HG03045 (cell line): ENCODE data around the gene MYO1G.

Experiments used
- ATAC-seq: cut with Tn5 transposase; IDR thresholded peaks from one replicate; pipeline ENCODE4 v1.9.1; 2021; ENCODE audit warnings: mild to moderate bottlenecking, moderate library complexity; ENCODE audit not compliant: unreplicated experiment

The MYO1G gene

DNA sequence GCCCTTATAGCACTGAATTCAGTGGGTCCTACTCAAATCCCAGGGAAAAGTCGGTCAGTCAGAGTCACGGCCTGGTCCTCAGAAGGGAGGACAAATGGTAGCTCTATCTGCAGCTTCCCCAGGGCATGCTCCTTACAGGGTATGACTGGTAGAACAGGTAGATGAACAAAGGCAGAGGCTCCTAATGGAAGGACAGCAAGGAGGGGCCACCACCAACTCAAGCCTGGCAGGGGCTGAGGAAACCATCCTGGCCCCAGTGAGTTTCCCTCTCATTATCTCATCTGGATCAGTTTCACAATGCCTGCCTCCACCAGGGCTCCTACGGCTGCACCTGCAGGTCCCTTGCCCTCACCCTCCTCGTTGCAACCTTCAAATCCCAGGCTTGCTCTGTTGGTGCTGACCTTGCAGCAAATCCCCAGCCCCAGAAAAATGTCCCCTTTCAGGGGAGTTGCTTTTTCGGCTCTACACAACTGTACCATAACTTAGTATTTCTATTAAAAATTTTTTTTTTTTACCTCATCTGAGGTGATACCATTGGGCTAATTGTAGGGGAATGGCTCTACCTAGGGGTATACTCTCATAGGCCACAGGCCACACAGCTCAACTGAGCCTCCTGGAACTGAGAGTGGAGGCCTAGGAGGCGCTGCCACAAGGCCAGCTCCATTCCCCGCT, 2.4 kb upstream of the MYO1G start:
- ATAC-seq, result no peak

DNA sequence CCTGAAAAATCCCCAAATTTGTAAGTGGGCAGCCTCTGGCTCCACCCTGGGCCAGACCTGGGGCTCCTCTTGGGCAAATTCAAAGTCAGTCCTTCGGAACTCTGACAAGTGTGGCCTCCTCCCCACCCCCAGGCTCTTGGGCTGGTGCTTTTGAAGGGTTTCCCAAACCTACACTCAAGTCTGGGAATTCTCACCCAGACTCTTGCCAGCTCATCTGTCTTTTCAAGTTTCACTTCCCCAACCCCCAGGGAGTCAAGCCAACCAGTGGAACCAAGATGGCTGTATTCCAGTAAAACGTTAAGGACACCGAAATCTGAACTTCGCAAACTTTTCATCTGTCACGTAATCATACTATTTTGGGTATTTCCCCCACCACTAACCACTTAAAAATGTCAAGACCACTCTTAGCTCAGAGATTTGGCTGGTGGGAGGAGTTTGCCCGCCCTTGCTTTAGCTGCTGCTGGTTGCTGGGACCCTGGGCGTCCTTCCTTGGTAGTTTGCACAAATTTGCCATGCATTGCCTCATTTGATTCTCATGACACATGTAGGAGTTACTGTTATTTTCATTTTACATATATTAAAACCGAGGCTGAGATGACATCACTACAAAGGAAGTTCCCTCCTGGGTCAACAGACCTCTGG, 1.7 kb upstream of the MYO1G start:
- peak; percentile 44 for ATAC-seq

DNA sequence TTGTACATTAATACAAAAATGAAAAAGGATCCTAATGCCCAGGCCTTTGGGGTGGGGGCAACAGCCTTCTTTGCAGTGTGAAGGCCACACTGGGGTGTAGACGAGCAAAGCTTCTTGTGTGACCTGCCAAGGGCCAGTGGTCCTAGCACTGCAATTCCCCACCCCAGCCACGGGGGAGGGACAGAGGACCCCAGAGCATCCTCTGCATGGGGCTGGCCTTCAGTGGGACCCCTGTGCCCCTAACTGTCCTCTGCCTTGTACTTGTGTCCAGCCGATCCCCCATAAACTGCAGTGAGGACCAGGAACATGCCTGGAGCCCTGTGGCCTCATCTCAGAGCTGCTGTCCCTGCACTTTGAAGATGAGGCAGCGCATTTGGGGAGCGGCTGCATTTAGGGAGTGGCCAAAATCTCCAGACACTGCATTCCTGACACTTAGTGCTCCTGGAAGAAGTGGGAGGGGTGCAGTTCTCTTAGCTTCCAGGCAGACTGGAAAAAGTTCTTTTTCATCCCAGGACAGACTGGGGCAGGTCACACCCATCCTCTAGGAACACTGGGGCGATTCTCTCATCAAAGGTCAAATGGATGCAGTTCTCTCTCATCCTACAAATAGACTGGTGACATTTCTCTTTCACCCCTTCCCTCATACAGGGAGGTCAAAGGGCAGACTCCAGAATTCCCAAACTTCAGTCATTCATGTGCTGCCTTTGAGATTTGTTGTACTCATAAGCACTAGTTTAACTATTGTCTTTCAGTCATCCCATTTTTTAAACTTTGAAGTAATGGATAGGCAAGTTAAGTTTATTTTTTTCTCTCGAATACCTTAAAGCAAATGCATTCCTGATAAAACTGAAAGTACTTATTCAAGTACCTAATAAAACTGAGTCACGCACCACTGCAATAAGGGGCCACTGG, 922 bp upstream of the MYO1G start:
- no peak for ATAC-seq

DNA sequence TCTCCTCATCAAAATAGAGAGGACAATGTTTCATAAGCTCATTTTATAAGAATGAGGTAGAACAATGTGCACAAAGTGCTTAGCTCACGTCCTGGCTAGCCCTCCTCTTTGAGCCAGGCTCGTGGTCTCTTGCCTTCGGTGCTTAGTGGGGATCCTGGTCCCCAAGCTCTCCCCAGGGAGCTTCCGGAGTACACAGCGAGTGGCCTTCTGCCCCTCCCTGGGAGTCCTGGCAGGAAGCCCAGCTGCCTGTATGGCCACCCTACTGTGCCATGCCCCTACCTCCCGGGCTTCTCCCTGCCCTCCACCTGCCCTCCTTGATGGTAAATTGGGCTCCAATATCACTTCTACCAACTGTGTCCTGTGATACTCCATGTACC, 868 bp downstream of the MYO1G start:
- ATAC-seq, result no peak

DNA sequence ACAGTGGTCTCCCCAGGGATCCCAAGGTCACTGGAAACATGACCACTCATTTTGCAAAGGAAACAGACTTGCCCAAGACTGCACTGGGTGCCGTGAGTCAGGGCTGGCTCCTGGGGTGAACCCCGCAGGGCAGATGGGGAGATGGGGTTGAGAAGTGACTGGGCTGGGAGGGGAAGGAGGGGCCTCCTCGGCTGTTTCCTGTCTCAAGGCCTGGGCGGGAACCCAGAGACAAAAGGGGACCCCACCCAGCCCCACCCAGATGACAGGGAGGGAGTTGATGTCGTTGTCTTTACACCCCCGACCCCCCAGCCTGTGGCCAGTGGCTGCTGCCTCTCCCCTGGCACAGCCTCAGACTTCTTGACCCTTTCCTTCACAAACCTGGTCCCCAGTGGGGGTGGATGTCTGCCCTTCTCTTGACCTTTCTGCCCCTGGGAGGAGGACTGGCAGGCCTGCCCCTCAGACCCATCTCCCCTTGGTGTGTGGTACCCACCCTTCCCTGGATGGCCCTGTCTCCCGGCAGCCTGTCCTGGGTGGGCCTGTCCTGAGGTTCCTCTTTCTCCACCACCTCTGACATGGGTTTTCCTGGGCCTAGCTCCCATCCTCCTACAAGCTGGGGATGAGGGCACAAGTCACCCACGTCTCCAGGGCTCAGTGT, 1.4 kb downstream of the MYO1G start:
- ATAC-seq, result no peak

DNA sequence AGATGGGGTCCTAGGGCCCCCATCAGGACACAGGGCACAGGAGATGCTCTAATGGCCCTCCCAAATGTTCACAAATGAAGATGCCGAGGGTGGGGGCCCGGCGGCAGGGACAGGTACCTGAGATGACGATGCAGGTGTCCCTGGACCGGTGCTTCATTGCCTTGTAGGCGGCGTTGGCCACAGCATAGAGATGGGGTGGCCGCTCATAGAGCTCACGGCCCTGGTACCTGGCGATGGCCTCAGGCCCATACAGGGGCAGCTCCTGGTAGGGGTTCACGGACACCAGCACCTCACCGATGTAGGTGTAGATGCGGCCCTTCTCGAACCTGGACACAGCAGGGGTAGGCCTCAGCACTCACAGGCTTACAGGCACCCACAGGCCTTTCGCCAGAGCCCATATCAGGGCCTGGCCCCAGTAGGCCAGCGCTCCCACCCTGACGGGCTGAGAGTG, 2.0 kb downstream of the MYO1G start:
- ATAC-seq, result no peak

DNA sequence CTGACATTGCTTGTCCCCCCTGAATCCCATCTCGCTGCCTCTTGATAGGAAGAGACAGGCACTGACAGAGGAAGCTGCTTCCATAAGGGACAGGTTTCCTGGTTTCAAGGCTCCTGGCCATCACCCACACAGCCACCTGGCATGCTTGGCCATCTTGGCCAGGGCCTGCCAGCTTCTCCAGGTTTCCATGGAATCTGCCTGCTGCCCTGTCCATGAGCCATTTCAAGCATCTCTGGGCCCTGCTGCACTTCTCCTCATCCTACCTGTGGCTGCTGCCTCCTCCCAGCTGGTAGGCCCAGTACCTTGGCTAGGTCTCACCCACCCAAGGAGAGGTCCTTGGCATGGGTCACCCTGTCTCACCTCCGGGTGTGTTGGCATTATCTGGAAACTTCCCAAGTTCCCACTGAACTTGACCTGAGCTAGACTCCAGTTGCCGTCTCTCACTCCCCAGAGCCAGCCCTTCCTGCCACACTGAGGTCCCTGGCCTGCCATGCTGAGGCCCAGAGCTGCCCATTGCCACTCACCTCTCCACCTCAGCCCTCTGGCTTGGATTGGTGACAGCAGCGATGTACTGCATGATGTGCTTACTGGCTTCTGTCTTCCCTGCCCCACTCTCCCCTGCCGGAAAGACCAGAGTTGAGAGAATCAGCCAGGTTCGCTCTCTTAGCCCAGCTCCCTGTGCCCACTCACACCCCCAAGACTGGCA, 2.6 kb downstream of the MYO1G start:
- no peak for ATAC-seq

DNA sequence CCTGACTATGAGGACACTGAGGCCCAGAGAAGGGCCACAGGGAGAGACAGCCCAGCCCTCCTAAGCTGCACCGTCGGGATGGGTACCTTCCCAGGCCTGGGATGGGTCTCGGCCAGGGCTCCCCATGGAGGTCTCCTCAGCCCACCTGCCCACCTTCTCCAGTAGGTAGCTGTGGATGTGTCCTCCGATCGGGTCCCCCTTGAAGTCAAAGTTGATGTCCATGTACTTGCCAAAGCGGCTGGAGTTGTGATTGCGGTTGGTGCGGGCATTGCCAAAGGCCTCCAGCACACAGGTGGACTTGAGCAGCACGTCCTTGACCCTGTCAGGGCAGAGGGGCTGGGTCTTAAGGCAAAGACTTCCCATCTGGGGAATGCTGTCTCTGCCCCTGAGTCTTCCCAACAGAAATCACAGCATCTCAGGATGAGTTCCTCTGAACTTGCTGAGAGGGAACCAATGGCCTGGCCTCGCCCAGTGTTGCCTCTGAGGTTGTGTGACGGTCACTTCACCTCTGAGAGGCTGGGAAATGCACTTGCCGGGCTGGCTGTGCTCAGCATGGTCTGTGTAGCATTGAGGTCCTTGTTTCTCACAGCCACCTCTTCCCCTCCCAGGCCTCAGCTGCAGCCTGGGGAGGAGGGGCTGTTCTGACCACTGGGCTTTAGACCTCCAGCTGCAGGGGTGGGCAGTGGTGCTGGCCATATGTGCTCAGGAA, 3.3 kb downstream of the MYO1G start:
- no peak for ATAC-seq

DNA sequence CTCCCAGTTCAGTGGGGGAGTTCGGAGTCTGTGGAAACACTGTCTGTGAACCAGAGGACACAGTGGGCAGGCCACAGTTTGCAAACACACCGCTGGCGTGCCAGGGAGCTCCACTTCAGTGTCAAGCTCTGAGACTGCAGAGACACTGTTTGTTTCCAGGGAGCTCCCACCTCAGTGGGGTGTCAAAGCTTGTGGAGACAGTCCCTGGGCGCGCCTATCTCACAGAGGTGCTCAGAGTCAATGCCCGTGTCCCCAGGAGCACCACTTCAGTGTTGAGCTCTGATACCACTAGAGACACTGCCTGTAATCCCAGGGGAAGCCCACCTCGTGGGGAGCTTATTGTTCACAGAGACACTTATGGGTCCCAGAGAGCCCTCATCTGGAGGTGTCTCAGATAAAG, 4.3 kb downstream of the MYO1G start:
- no peak for ATAC-seq

DNA sequence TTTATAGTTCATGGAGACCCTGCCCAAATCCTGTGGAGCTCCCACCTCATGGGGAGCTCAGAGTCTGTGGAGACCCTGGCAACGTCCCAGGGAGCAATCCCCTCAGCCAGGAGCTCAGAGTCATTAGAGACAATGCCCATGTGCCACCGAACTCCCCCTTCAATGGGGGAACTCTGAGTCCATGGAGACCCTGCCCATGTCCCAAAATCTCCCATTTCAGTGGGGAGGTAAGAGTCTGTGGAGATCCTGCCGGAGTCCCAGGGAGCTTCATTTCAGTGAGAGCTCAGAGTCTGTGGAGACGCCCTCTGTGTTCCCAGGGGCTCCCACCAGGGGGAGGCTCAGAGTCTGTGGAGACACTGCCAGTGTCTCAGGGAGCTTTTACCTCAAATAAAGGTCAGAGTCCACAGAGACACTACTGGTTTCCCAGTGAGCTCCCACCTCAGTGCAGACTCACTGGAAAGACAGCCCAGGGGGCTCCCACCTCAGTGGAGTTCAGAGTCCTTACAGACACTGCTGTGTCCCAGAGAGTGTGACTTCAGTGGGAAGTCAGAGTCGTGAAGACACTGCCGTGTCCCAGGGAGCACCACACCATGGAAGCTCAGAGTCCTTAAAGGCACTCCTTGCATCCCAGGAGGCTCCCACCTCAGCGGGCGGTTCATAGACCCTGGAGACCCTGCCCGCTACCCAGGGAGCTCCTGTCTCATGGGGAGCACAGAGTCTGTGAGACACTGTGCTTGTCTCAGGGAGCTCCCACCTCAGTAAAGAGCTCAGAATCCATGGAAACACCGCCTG, 5.0 kb downstream of the MYO1G start:
- ATAC-seq, result no peak

DNA sequence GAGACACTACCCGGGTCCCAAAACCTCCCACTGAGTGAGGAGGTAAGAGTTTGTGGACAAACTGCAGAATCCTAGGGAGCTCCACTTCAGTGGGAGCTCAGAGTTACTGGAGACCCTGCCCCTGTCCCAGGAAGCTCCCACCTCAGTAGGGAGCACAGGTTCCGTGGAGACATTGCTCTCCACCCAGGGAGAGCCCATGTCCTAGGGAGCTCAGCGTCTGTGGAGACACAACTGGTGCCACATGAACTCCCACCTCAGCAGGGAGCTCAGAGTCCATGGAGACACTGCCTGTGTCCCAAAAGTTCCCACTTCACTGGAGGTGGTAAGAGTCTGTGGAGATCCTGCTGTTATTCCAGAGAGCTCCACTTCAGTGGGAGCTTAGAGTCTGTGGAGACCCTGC, 6.3 kb downstream of the MYO1G start:
- ATAC-seq, result no peak

DNA sequence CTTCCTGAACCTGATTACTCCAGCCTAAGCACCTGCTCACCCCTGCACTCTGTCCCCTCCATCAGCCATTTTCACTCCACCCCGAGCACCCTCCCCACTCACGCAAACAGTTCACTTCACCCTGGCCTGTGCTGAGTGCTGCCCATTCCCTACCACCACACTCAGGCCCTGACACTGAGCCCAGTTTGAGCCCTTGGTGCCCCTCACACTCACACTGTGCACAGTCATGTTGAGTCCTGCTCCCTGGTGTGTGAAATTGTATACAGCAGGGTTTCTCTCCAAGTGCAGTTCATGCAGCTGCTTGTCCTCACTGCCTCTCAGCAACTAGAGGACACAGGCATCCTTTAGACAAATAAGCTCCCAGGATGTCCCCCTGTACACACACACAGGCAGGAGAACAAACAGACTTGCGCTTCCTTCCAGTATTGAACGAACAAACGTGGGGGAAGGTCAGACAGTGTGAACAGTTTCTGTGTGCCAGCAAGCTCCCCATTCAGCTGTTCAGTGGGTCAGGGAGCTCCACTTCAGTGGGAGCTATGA, 6.8 kb downstream of the MYO1G start:
- ATAC-seq, result no peak

DNA sequence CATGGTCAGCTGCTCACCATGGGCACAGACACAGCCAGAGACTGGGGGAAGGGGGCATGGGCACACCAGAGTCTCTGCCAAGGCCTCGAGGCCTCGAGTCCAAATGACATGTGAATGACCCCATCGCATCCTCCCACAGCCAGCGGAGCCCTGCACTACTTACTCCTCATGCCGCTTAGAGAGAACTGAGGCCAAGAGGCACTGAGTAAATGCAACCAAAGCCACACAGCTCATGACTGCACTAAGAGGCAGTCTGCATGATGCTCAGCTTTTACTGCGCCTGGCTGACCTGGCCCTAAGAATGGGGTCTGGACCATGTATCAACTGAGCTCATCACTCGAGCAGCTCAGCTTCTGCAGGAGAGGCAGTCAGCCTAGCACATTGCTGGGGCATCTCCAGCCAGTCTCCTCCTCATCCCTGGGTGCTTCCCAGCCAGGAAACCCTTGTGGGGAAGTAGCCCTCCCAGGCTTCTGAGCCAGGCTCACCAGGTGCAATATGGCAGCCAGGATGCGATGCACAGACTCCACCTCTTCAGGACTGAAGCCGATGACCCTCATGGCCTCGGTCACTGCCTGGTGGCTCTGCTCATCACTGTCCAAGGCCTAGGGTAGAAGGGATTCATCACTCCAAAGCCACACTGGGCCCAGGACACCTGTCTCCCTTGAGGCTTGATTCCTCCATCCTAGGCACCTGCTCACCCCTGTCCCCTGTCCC, 7.5 kb downstream of the MYO1G start:
- ATAC-seq, result no peak

DNA sequence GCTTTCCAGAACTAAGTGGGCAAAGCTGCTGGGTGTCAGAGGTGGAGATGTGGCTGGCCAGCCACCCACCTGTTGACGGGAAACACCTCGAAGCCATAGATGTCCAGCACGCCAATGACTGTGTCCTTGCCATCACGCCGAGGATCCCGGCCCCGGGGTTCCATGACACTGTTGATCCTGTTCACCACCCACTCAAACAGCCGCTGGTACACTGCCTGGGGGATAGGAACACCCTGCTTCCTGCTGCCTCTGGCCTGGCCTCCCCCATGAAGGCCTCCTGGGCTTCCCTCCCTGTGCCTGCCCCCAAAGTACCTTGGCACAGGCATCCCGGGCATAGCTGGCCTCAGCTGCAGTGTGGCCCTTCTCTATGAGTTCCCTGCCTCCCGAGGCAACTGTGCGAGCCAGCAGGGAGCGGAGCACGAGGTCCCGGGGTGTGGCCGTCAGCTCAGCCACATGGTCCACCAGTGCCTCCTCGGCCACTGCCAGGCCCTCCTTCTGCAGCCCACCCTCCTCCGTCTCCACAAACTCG, 8.2 kb downstream of the MYO1G start:
- no peak for ATAC-seq

DNA sequence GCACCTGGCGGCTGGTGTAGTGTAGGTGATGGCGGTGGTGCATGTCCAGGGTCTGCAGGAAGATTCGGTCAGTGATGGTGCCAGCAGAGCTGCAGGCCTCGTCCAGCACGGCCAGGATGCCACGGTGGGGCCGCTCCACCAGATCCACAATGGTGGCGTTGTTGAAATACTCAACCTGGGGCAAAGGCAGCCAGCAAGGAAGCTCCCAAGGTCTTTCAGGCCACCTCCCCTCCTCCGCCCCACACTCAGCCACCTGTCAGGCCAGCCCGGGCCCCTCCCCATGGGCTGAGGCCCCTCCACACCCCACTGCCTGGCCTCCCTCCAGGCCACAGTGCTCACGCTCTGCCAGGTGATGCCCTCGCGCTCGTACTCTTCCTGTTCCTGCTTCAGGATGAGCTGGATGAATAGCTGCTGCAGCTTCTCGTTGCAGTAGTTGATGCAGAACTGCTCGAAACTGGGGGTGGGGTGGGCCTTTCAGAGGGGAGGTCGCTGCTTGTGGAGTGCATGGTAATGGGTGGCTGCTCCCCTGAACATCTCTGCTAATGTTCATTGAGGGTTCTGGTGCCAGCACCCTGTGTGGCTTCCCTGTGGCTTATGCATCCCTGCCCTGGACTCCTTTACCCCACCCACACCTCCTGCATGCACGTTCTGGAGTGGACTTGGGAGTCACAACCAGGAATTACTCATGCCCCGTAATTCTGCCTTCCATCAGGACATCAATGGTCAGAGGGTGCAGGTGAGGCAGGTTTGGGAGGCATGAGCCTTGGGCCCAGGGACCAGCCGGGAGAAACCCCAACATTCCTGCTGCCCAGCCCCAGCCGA, 8.9 kb downstream of the MYO1G start:
- ATAC-seq, result no peak

DNA sequence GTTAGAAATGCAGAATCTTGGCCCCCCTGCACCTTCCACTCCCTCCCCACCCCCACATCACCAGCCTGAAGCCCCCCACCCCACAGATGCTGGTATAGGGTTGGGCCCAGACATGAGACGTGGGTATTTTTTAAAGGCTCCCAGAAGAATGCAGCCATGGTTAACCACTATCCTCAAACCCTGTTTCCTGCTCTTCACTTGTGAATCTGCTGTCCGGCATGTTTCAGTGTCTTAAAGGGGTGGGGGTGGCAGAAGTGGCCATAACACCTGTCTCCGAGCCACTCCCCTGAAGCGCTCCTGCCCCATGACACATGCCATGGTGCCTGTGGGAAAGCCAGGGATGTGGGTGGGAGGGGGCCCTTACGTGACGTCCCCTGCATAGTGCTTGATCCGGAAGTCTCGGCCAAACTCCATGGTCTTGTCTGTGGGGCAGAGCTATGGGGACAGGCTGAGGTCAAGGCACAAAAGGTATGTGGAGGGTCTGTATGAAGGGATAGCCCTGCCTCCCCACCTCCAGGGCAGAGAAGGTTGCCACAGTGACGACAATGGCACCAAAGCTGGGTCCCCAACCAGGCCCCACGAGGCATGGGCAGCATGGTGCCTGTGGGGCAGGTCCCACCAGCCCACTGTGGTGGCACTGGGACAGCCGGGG, 9.6 kb downstream of the MYO1G start:
- no peak for ATAC-seq
